ENCODE results near the gene NMT2.

Gene NMT2

DNA sequence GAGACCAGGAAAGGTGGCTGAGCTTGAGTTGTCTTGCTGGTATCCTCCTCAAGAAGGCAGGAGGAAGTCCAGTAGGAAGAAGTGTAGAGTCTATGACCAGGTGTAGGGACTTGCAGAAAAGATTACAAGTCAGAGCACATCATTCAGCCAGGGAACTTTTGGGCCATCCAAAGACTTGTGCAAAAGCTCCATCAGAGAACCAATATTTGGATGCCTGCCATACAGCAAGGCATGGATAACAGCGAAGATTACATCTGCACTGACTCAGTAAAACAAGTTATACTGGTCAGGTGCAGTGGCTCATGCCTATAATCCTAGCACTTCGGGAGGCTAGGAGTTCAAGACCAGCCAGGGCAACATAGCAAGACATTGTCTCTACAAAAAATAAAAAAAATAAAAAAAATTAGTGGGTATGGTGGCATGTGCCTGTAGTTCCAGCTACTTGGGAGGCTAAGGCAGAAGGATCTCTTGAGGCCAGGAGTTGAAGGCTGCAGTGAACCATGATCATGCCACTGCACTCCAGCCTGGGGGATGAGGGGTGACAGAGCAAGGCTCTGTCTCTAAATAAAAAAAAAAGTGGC lies 13.2 kb upstream of the NMT2 start:
- DNase-seq (ENCODE audit: low read depth), result no peak

GRCh38 chr10:15180736-15181135 lies 12.2 kb upstream of the NMT2 start:
- no peak for DNase-seq (ENCODE audit: low read depth)

- DNase-seq (ENCODE audit: low read depth), result no peak
Observed at GRCh38 chr10:15176269-15176668, 7.8 kb upstream of the NMT2 start.

DNA sequence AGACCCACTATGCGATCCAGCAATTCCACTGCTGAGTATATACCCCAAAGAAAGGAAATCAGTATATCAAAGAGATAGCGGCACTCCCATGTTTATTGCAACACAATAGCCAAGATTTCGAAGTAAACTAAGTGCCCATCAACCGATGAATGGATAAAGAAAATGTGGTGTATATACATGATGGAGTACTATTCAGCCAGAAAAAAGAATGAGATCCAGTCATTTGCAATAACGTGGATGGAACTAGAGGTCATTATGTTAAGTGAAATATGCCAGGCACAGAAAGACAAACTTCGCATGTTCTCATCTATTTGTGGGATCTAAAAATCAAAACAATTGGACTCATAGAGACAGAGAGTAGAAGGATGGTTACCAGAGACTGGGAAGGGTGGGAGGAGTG lies 7.1 kb upstream of the NMT2 start:
- DNase-seq (ENCODE audit: low read depth), result no peak

- DNase-seq (ENCODE audit: low read depth), result no peak
Observed at GRCh38 chr10:15172306-15172840, 3.9 kb upstream of the NMT2 start.

GRCh38 chr10:15169555-15170401 lies 1.3 kb upstream of the NMT2 start:
- DNase-seq (ENCODE audit: low read depth), result no peak

DNA sequence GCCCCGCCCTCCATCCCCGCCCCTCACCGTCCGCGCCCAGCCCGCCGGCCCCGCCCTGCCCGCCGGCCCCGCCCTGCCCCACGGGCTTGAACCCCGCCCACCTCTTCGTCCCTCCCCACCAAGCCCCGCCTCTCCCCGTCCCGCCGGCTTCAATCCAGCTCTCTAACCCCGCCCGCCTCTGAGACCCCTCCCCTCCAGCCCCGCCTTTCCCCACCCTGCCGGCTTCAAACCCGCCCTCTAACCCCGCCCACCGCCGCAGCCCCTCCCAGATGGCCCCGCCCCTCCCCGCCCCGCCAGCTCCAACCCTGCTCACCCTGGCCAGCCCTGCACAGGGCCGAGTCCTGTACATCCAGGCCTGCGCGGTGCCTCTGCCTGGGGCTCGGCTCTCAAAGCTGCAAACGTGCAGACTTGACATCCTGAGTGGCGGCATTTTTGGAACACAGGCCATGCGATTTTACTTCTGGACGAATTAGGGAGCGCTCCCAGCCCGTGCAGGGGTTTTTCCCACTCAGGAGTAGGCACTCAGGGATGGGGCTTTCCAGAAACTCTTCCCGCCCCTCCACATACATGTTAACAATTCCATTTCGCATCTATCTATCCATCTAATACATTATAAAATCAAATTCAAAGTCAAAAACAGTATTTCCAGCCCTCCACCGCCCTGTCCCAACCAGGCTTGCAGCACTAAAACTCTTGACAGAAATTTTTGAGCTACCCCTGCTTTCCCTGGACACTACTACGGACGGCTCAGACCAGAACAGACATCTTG lies 477 bp upstream of the NMT2 start:
- peak; percentile 52 for DNase-seq (ENCODE audit: low read depth)

DNA sequence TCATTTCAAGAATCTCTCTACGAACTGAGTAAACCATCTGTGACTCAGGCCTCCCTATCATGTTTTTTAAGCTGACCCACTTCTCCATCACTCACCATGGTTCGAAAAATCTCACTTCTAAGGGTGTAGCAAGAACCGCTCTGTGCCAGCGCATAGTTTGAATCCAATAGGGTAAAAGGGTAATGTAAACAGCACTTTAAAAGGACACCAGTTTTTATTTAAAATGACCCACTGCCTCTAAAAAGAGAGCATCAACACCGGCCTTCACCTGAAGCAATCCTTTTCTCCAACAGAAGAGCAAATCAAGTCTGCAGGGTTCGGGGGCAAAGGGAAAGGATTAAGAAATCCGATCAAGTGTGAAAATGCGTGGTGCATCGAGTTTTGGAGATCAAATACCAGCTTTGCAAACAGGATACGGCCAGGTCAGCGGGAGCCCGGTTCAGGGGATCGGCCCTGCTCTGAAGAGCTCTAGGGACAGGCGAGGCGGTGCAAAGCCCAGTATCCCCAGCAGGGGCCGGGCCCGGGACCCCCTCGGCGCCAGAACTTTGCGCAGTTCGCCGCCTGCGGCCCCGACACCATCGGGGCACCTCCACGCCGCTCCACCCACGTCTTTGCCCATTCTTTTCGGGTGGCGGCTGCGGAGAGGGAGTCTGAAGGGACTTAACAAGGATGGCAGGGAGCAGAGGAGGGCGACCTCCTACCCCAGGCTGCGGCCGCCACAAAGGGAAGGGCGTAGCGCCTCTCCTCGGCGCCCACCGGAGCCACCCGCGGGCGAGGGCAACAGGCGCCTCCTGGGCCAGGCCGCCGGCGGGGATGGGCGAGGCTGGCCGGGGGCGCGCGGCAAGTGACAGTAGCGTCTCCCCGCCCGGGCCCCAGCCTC lies 842 bp downstream of the NMT2 start:
- peak; percentile 8 for DNase-seq (ENCODE audit: low read depth)

- no peak for DNase-seq (ENCODE audit: low read depth)
Observed at GRCh38 chr10:15166325-15166724, 2.2 kb downstream of the NMT2 start.

DNA sequence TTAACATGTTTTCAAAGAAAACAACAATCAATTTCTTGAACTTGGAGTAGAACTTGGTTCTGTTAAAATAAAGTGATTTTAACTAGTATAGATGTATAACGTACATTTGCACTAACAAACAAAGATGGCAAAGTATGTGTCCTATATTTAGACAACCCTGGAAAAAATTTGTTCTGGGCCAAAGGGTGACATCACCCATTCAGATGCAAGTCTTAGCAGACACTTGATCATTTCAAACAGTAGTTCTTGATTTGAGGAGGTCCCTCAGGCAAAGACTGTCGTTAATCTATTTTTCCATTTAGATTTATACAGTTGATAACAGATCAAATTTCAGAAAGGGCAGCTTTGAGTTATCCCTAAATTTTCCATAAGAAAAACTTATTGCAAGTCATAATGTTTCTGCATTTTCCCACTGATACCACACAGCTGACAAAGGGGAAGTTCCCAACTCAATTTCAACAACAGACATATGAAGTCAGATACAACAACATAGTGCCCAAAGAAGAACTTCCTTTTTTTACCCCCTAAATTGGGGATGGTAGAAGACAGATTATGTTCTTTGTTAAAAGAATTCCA lies 5.2 kb downstream of the NMT2 start:
- no peak for DNase-seq (ENCODE audit: low read depth)

- no peak for DNase-seq (ENCODE audit: low read depth)
Observed at GRCh38 chr10:15158972-15159371, 9.5 kb downstream of the NMT2 start.

DNA sequence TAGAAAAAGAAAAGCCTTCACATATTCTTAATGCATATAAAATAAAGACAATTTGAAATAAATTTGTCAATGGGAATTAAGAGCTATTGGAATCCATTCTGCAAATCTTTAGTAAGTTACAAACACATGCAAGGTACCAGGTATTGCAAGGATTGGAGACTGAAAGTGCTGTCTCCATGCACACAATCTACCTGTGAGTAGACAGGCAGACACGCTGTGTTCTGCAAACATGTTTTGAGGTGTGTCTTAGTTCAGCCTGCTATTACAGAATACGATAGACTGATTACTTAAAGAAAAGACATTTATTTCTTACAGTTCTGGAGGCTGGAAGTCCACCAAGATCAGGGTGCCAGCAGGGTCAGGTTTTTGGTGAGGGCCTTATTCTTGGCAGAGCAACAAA lies 10.0 kb downstream of the NMT2 start:
- DNase-seq (ENCODE audit: low read depth), result no peak

GRCh38 chr10:15155978-15156656 lies 12.4 kb downstream of the NMT2 start:
- DNase-seq (ENCODE audit: low read depth), result no peak

- DNase-seq (ENCODE audit: low read depth), result no peak
Observed at GRCh38 chr10:15152556-15152955, 15.9 kb downstream of the NMT2 start.

DNA sequence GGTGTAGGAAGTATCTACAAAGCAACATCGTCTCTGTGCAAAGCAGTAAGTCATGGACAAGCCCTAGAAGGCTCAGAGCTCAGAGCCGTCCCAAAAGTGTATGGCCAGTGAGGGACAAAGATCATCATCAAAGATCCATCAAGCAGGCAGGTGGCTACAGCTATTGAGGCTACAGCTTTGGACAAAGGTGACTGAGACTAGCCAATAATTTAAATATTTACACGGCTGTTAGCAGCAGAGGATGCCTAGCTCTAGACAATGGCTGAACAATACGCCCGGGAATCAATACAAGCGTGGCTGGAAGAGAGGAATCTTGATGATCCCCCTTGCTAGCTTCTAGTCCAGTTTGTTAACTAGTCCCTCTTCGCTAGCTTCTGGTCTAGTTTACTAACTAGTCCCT lies 17.9 kb downstream of the NMT2 start:
- DNase-seq (ENCODE audit: low read depth), result no peak

- DNase-seq (ENCODE audit: low read depth), result no peak
Observed at GRCh38 chr10:15149042-15149771, 19.3 kb downstream of the NMT2 start.

- DNase-seq (ENCODE audit: low read depth), result no peak
Observed at GRCh38 chr10:15147594-15148392, 20.7 kb downstream of the NMT2 start.

GRCh38 chr10:15146366-15146765 lies 22.1 kb downstream of the NMT2 start:
- no peak for DNase-seq (ENCODE audit: low read depth)

GRCh38 chr10:15144788-15145187 lies 23.7 kb downstream of the NMT2 start:
- no peak for DNase-seq (ENCODE audit: low read depth)

All from HS-27A (cell line).